HG03342 (cell line): ENCODE results near the gene SDR9C7.
"Not testable (repeated sequence)": the region's sequence is repeated elsewhere in the genome, so short reads cannot be mapped to it uniquely, and the experiment has no call there.

Source experiments
- ATAC-seq: cut with Tn5 transposase; IDR thresholded peaks from one replicate; pipeline ENCODE4 v1.9.1; 2021; ENCODE audit warnings: mild to moderate bottlenecking, moderate library complexity; ENCODE audit not compliant: unreplicated experiment

SDR9C7 gene

GRCh38 chr12:56933826-56934625, at the start of gene SDR9C7:
Gene SDR9C7, minus strand, starts transcription at chr12:56934408. Its CDS starts 147 bp downstream, at chr12:56934261.
- no peak for ATAC-seq

GRCh38 chr12:56983386-56983785, 49.2 kb upstream of the SDR9C7 start:
- no peak for ATAC-seq

GRCh38 chr12:56982578-56983236, 48.5 kb upstream of the SDR9C7 start:
- ATAC-seq = not testable (repeated sequence)

GRCh38 chr12:56980941-56981530, 46.8 kb upstream of the SDR9C7 start:
- ATAC-seq = no peak

GRCh38 chr12:56980268-56980667, 46.1 kb upstream of the SDR9C7 start:
- ATAC-seq = no peak

- no peak for ATAC-seq
Observed at GRCh38 chr12:56979628-56980027, 45.4 kb upstream of the SDR9C7 start.

GRCh38 chr12:56978397-56979138, 44.4 kb upstream of the SDR9C7 start:
- no peak for ATAC-seq

- not testable (repeated sequence) for ATAC-seq
Observed at GRCh38 chr12:56977361-56977760, 43.2 kb upstream of the SDR9C7 start.

- not testable (repeated sequence) for ATAC-seq
Observed at GRCh38 chr12:56974224-56974623, 40.0 kb upstream of the SDR9C7 start.

- ATAC-seq = not testable (repeated sequence)
Observed at GRCh38 chr12:56968910-56969309, 34.7 kb upstream of the SDR9C7 start.

- not testable (repeated sequence) for ATAC-seq
Observed at GRCh38 chr12:56965997-56966642, 31.9 kb upstream of the SDR9C7 start.

GRCh38 chr12:56965124-56965523, 30.9 kb upstream of the SDR9C7 start:
- not testable (repeated sequence) for ATAC-seq

GRCh38 chr12:56963557-56963956, 29.3 kb upstream of the SDR9C7 start:
- not testable (repeated sequence) for ATAC-seq

- ATAC-seq = not testable (repeated sequence)
Observed at GRCh38 chr12:56962247-56962646, 28.0 kb upstream of the SDR9C7 start.

GRCh38 chr12:56958422-56958821, 24.2 kb upstream of the SDR9C7 start:
- ATAC-seq = no peak

GRCh38 chr12:56957229-56958052, 23.2 kb upstream of the SDR9C7 start, which contains the start of gene RDH16:
Gene RDH16, minus strand, starts transcription at chr12:56957608. Its CDS starts 146 bp downstream, at chr12:56957462.
- no peak for ATAC-seq

GRCh38 chr12:56955631-56956256, 21.5 kb upstream of the SDR9C7 start:
- ATAC-seq = no peak

- ATAC-seq = no peak
Observed at GRCh38 chr12:56954958-56955355, 20.7 kb upstream of the SDR9C7 start.
